Brain microvascular endothelial cell (primary cell): ENCODE data around the gene SHROOM1.
"Not testable (repeated sequence)": the region's sequence is repeated elsewhere in the genome, so short reads cannot be mapped to it uniquely, and the experiment has no call there.

Source experiments
- DNase-seq: peaks from one replicate; pipeline ENCODE4 v3.0.0-alpha.2; 2020
- H3K27ac ChIP-seq: fragments of 250-450 bp; sonication (Bioruptor Pico); 2 replicates; pipeline ENCODE4 v1.5.1; 2020; ENCODE audit warnings: mild to moderate bottlenecking, moderate library complexity
- H3K27me3 ChIP-seq: fragments of 250-450 bp; sonication (Bioruptor Pico); replicated peaks from 2 replicates; pipeline ENCODE4 v1.5.1; 2020; ENCODE audit warnings: mild to moderate bottlenecking
- H3K36me3 ChIP-seq: fragments of 250-450 bp; sonication (Bioruptor Pico); replicated peaks from 2 replicates; pipeline ENCODE4 v1.5.1; 2020; ENCODE audit warnings: mild to moderate bottlenecking
- H3K4me3 ChIP-seq: 2 replicates; pipeline ENCODE4 v1.5.1; 2011; ENCODE audit warnings: low read depth, mild to moderate bottlenecking, control low read depth, low read length, moderate library complexity
- CTCF ChIP-seq: IDR thresholded peaks from 2 replicates; pipeline ENCODE4 v1.5.1; 2011; ENCODE audit warnings: low read depth, mild to moderate bottlenecking, moderate library complexity, low read length, control low read depth, inconsistent platforms; ENCODE audit errors: missing control alignments
- in situ Hi-C: cut with HindIII; loops from 2 replicates; pipeline ENCODE4 v1.10.0; 2017; ENCODE audit warnings: low sequenced_read_pairs, low pct_ligation_motif_present

The SHROOM1 gene

GRCh38 chr5:132812123-132812765 is 18.2 kb downstream of the SHROOM1 start:
- no peak for TF ChIP-seq CTCF
- peaks cover 19% of the 10 kb centered on the region for H3K27me3 ChIP-seq
- no peak overlapping the region for H3K27ac ChIP-seq
- no peaks in the 10 kb centered on the region for H3K36me3 ChIP-seq
- DNase-seq = no peak
- H3K4me3 ChIP-seq = no peak overlapping the region
- in situ Hi-C loops = no loop called here

- in situ Hi-C loops = no loop called here
- Histone ChIP-seq H3K36me3 (no peaks in the 10 kb centered on the region), H3K27ac (no peak overlapping the region), H3K27me3 (peaks cover 19% of the 10 kb centered on the region), H3K4me3 (no peak overlapping the region)
- DNase-seq = no peak
- TF ChIP-seq CTCF = no peak
Observed at GRCh38 chr5:132810605-132811004, 19.8 kb downstream of the SHROOM1 start.

- peaks cover 18% of the 10 kb centered on the region for H3K27me3 ChIP-seq
Observed at GRCh38 chr5:132808866-132809265, 21.6 kb downstream of the SHROOM1 start.

GRCh38 chr5:132808448-132808847 is 22.0 kb downstream of the SHROOM1 start:
- Histone ChIP-seq H3K27ac (no peak overlapping the region), H3K4me3 (no peak overlapping the region), H3K36me3 (no peaks in the 10 kb centered on the region), H3K27me3 (peaks cover 13% of the 10 kb centered on the region)
- in situ Hi-C loops = no loop called here
- TF ChIP-seq CTCF = no peak
- no peak for DNase-seq

More at GRCh38 chr5:132808866-132809265, 21.6 kb downstream of the SHROOM1 start:
- H3K4me3 ChIP-seq = no peak overlapping the region
- H3K27ac ChIP-seq = no peak overlapping the region
- no peak for DNase-seq
- in situ Hi-C loops = no loop called here
- H3K36me3 ChIP-seq = no peaks in the 10 kb centered on the region
- no peak for TF ChIP-seq CTCF

DNA sequence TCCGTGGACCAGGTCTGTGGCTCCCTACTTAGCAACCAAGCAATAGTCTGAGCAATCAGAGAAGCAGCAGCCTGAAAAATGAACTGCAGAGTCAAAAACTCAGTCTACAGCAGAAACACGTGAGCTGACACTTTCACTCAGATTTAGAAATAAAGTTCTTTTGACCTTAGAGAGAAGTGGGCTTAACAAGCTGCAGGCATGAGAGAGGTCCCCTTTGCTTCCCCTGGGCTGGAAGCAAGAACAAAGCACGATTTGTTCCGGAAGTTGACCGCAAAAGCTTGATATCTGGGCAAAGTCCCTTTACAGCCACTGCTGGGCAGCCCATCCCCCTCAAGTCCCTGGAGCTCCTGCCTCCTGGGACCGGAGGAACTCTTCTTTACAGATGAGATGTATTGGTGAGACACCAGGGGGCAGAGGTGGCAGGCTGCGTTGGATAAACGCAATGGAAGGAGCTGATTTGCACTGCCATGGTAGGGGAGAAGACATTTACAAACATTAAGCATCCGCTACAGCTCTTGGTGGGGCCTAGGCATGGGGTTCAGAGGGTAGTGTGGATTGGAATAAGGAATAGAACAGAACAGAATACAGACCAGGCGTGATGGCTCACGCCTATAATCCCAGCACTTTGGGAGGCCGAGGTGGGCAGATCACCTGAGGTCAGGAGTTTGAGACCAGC is 23.1 kb downstream of the SHROOM1 start:
- Histone ChIP-seq H3K27ac (no peak overlapping the region), H3K27me3 (peaks cover 7% of the 10 kb centered on the region), H3K4me3 (no peak overlapping the region), H3K36me3 (no peaks in the 10 kb centered on the region)
- in situ Hi-C loops = no loop called here
- TF ChIP-seq CTCF = peak; percentile 41
- no peak for DNase-seq

- H3K4me3 ChIP-seq, DNase-seq, in situ Hi-C loops, H3K27me3 ChIP-seq, H3K27ac ChIP-seq, H3K36me3 ChIP-seq: not testable (repeated sequence)
Observed at GRCh38 chr5:132806804-132807162, 23.7 kb downstream of the SHROOM1 start.

DNA sequence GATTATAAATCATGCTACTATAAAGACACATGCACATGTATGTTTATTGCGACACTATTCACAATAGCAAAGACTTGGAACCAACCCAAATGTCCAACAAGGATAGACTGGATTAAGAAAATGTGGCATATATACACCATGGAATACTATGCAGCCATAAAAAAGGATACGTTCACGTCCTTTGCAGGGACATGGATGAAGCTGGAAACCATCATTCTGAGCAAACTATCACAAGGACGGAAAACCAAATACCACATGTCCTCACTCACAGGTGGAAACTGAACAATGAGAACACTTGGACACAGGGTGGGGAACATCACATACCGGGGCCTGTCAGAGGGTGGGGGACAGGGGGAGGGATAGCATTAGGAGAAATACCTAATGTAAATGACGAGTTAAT is 24.6 kb downstream of the SHROOM1 start:
- H3K36me3 ChIP-seq, H3K27me3 ChIP-seq, H3K27ac ChIP-seq, in situ Hi-C loops, DNase-seq, H3K4me3 ChIP-seq: not testable (repeated sequence)

- H3K27me3 ChIP-seq, DNase-seq, in situ Hi-C loops, H3K4me3 ChIP-seq, H3K36me3 ChIP-seq, H3K27ac ChIP-seq: not testable (repeated sequence)
Observed at GRCh38 chr5:132804219-132804618, 26.2 kb downstream of the SHROOM1 start.

- H3K4me3 ChIP-seq, in situ Hi-C loops, H3K36me3 ChIP-seq, DNase-seq, H3K27ac ChIP-seq, H3K27me3 ChIP-seq: not testable (repeated sequence)
Observed at GRCh38 chr5:132802685-132803066, 27.8 kb downstream of the SHROOM1 start.
